ENCODE measurements around the gene NOLC1. TPM values are rescaled to one million over a fixed set of nuclear protein-coding genes. Genes with fewer than 3 reads are reported as not detected.

The NOLC1 gene
- total RNA-seq, 1 experiment from 2014 or later: 165 TPM

DNA sequence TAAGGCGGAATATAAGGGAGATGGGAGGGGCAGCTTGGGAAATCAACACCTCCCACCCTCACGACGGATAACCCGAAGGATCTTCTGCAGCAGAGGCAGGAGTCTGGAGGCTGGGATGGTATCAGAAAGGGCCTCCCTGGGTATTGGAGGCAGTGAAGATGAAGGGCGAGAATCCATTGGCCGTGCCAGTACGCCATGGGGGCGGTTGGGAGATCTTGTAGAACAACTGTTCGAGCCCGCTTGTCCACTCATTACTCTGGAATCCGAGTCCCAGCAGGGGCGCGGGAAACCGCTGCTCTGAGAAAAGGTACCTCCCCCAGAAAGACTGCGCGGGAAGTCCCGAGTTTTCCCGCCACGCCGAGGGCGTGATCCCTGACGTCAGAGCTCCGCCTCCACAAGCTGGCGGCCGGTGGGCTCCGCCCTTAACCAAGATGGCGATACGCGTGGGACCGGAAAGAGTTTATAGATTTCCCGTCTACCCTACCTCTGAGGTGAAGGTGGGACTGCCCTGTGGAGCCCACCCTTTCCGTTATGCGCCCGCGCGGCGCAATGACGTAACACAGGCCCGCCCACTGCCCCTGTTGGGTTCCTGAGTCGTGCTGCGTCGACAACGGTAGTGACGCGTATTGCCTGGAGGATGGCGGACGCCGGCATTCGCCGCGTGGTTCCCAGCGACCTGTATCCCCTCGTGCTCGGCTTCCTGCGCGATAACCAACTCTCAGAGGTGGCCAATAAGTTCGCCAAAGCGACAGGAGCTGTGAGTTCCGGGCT lies at the start of gene NOLC1 (continued):
- peak; percentile 84; the same call in 1 of the 2 replicates for TF ChIP-seq TCF7 (CRISPR knock-in tag; IDR thresholded peaks at IDR 0.05; ENCODE audit: low read depth)
- TF ChIP-seq, protein P1, sequence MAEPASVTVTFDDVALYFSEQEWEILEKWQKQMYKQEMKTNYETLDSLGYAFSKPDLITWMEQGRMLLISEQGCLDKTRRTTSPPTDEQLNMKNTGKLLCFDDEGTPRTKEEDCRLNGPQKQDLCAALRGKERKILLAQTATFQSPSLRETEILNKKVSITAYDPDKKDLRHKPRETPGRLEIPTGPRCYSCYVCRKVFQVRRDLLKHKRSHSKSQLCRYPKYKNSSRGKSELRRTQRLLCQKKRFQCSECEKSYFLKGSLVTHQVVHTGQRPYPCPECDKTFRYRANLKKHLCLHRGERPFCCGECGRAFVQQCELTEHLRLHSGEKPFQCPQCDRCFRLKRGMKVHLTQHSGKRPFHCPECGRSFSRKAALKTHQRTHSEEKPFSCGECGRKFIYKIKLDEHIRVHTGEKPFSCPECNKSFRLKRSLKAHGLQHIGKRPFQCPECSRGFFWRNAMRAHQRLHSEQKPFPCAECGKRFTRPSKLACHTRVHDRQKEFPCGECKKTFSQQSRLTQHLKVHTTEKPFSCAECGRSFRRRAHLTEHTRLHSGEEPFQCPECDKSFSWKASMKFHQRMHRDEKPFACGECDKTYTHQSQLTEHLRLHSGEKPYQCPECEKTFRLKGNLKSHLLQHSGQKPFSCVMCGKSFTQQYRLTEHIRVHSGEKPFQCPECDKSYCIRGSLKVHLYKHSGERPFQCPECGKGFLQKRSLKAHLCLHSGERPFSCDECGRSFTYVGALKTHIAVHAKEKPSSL (CRISPR knock-in tag; conservative IDR thresholded peaks at IDR 0.05): no peak
- no peak for TF ChIP-seq HMGA2 (CRISPR knock-in tag; IDR thresholded peaks at IDR 0.05)
- peak; percentile 82; the same call in 1 of the 2 replicates for TF ChIP-seq SMAD4 (CRISPR knock-in tag; IDR thresholded peaks at IDR 0.05)
- TF ChIP-seq ZMAT4 (CRISPR knock-in tag; IDR thresholded peaks at IDR 0.05): no peak
- TF ChIP-seq PRRX2 (CRISPR knock-in tag; IDR thresholded peaks at IDR 0.05): peak; percentile 73
- peak; percentile 93 for TF ChIP-seq TP53 (CRISPR knock-in tag; IDR thresholded peaks at IDR 0.05)
- TF ChIP-seq CBFB (CRISPR knock-in tag; IDR thresholded peaks at IDR 0.05; ENCODE audit: low read depth): peak; percentile 47; the same call in 1 of the 2 replicates
- TF ChIP-seq FOXP1 (CRISPR knock-in tag; IDR thresholded peaks at IDR 0.05; ENCODE audit: borderline replicate concordance): peak; percentile 95; the same call in 1 of the 2 replicates
- no peak for TF ChIP-seq ZNF263 (CRISPR knock-in tag; IDR thresholded peaks at IDR 0.05; ENCODE audit: low read depth)
- TF ChIP-seq, protein P2, sequence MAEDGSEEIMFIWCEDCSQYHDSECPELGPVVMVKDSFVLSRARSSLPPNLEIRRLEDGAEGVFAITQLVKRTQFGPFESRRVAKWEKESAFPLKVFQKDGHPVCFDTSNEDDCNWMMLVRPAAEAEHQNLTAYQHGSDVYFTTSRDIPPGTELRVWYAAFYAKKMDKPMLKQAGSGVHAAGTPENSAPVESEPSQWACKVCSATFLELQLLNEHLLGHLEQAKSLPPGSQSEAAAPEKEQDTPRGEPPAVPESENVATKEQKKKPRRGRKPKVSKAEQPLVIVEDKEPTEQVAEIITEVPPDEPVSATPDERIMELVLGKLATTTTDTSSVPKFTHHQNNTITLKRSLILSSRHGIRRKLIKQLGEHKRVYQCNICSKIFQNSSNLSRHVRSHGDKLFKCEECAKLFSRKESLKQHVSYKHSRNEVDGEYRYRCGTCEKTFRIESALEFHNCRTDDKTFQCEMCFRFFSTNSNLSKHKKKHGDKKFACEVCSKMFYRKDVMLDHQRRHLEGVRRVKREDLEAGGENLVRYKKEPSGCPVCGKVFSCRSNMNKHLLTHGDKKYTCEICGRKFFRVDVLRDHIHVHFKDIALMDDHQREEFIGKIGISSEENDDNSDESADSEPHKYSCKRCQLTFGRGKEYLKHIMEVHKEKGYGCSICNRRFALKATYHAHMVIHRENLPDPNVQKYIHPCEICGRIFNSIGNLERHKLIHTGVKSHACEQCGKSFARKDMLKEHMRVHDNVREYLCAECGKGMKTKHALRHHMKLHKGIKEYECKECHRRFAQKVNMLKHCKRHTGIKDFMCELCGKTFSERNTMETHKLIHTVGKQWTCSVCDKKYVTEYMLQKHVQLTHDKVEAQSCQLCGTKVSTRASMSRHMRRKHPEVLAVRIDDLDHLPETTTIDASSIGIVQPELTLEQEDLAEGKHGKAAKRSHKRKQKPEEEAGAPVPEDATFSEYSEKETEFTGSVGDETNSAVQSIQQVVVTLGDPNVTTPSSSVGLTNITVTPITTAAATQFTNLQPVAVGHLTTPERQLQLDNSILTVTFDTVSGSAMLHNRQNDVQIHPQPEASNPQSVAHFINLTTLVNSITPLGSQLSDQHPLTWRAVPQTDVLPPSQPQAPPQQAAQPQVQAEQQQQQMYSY (CRISPR knock-in tag; IDR thresholded peaks at IDR 0.05): no peak
- TF ChIP-seq, protein P3, sequence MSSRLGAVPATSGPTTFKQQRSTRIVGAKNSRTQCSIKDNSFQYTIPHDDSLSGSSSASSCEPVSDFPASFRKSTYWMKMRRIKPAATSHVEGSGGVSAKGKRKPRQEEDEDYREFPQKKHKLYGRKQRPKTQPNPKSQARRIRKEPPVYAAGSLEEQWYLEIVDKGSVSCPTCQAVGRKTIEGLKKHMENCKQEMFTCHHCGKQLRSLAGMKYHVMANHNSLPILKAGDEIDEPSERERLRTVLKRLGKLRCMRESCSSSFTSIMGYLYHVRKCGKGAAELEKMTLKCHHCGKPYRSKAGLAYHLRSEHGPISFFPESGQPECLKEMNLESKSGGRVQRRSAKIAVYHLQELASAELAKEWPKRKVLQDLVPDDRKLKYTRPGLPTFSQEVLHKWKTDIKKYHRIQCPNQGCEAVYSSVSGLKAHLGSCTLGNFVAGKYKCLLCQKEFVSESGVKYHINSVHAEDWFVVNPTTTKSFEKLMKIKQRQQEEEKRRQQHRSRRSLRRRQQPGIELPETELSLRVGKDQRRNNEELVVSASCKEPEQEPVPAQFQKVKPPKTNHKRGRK (CRISPR knock-in tag; IDR thresholded peaks at IDR 0.05; ENCODE audit: borderline replicate concordance): no peak
- peak; percentile 67 for TF ChIP-seq ZNF671 (CRISPR knock-in tag; IDR thresholded peaks at IDR 0.05)
- 0 out of 2 replicates have a peak, but pooled peaks have one; percentile 8 for TF ChIP-seq ZNF219 (CRISPR knock-in tag; IDR thresholded peaks at IDR 0.05; ENCODE audit: borderline replicate concordance)
- TF ChIP-seq, protein P4, sequence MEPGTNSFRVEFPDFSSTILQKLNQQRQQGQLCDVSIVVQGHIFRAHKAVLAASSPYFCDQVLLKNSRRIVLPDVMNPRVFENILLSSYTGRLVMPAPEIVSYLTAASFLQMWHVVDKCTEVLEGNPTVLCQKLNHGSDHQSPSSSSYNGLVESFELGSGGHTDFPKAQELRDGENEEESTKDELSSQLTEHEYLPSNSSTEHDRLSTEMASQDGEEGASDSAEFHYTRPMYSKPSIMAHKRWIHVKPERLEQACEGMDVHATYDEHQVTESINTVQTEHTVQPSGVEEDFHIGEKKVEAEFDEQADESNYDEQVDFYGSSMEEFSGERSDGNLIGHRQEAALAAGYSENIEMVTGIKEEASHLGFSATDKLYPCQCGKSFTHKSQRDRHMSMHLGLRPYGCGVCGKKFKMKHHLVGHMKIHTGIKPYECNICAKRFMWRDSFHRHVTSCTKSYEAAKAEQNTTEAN (CRISPR knock-in tag; IDR thresholded peaks at IDR 0.05): peak; percentile 98
- TF ChIP-seq NR2C2 (CRISPR knock-in tag; IDR thresholded peaks at IDR 0.05): peak; percentile 61; the same call in 1 of the 2 replicates
- peak; percentile 86; the same call in 1 of the 2 replicates for TF ChIP-seq MYBL2 (CRISPR knock-in tag; IDR thresholded peaks at IDR 0.05)
- TF ChIP-seq, protein P5, sequence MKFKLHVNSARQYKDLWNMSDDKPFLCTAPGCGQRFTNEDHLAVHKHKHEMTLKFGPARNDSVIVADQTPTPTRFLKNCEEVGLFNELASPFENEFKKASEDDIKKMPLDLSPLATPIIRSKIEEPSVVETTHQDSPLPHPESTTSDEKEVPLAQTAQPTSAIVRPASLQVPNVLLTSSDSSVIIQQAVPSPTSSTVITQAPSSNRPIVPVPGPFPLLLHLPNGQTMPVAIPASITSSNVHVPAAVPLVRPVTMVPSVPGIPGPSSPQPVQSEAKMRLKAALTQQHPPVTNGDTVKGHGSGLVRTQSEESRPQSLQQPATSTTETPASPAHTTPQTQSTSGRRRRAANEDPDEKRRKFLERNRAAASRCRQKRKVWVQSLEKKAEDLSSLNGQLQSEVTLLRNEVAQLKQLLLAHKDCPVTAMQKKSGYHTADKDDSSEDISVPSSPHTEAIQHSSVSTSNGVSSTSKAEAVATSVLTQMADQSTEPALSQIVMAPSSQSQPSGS (CRISPR knock-in tag; IDR thresholded peaks at IDR 0.05; ENCODE audit: borderline replicate concordance, low read depth): peak; percentile 84; the same call in 1 of the 2 replicates
- no peak for TF ChIP-seq ZNF121 (CRISPR knock-in tag; IDR thresholded peaks at IDR 0.05)
- 0 out of 2 replicates have a peak, but pooled peaks have one; percentile 17 for TF ChIP-seq NR1H2 (CRISPR knock-in tag; IDR thresholded peaks at IDR 0.05)
- peak; percentile 100 for TF ChIP-seq SP1 (CRISPR knock-in tag; conservative IDR thresholded peaks at IDR 0.05)
- TF ChIP-seq, protein P6, sequence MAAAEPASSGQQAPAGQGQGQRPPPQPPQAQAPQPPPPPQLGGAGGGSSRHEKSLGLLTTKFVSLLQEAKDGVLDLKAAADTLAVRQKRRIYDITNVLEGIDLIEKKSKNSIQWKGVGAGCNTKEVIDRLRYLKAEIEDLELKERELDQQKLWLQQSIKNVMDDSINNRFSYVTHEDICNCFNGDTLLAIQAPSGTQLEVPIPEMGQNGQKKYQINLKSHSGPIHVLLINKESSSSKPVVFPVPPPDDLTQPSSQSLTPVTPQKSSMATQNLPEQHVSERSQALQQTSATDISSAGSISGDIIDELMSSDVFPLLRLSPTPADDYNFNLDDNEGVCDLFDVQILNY (CRISPR knock-in tag; IDR thresholded peaks at IDR 0.05): peak; percentile 100
- peak; percentile 4; the same call in 1 of the 2 replicates for TF ChIP-seq ZNF423 (CRISPR knock-in tag; IDR thresholded peaks at IDR 0.05)
- peak; percentile 66; the same call in 1 of the 2 replicates for TF ChIP-seq TEAD4 (CRISPR knock-in tag; IDR thresholded peaks at IDR 0.05)
- TF ChIP-seq ZNF416 (CRISPR knock-in tag; IDR thresholded peaks at IDR 0.05): peak; percentile 79; the same call in 1 of the 2 replicates
- TF ChIP-seq MXD4 (CRISPR knock-in tag; IDR thresholded peaks at IDR 0.05; ENCODE audit: borderline replicate concordance): no peak
- TF ChIP-seq NR3C1 (CRISPR knock-in tag; conservative IDR thresholded peaks at IDR 0.05; ENCODE audit: low read depth): peak; percentile 96; the same call in 1 of the 2 replicates
- no peak for TF ChIP-seq RORB (CRISPR knock-in tag; IDR thresholded peaks at IDR 0.05)
